HEK293T (cell line): ENCODE data around the gene TOX4.

Experiments
- BHLHE40 ChIP-seq: fragments of 450-650 bp; IDR thresholded peaks from 2 replicates; pipeline ENCODE4 v1.6.1; 2016; ENCODE audit warnings: mild to moderate bottlenecking, moderate library complexity, borderline replicate concordance
- ELF4 ChIP-seq: fragments of 450-650 bp; IDR thresholded peaks from 2 replicates; pipeline ENCODE4 v1.6.1; 2017; ENCODE audit warnings: antibody characterized with exemption
- FOXK2 ChIP-seq: fragments of 450-650 bp; IDR thresholded peaks from 2 replicates; pipeline ENCODE4 v1.6.1; 2016; ENCODE audit warnings: mild to moderate bottlenecking
- FOXM1 ChIP-seq: fragments of 450-650 bp; IDR thresholded peaks from 2 replicates; pipeline ENCODE4 v1.6.1; 2017; ENCODE audit warnings: mild to moderate bottlenecking, borderline replicate concordance
- HDGF ChIP-seq: fragments of 450-650 bp; IDR thresholded peaks from 2 replicates; pipeline ENCODE4 v1.6.1; 2017; ENCODE audit warnings: antibody characterized with exemption, borderline replicate concordance
- NFRKB ChIP-seq: fragments of 450-650 bp; IDR thresholded peaks from 2 replicates; pipeline ENCODE4 v1.6.1; 2016; ENCODE audit warnings: mild to moderate bottlenecking, moderate library complexity
- SP1 ChIP-seq: fragments of 450-650 bp; IDR thresholded peaks from 2 replicates; pipeline ENCODE4 v1.6.1; 2017

- TF ChIP-seq SP1 (no peak), BHLHE40 (no peak), FOXK2 (no peak), FOXM1 (no peak), NFRKB (no peak), ELF4 (no peak), HDGF (no peak)
These were observed 21.4 kb upstream of the TOX4 start for GRCh38 chr14:21455592-21455911.
